H1 (cell line): ENCODE results near the gene NFATC1. TPM values are rescaled to one million over a fixed set of nuclear protein-coding genes. Genes with fewer than 3 reads are reported as not detected.

Experiments used
- CTCF ChIA-PET: fragments of 300-600 bp; sonication (Branson Sonifier 250); formaldehyde crosslinking; loops from one replicate; lab custom pipeline; 2021; ENCODE audit not compliant: partially characterized antibody; lab: Charles Lee
- POLR2A ChIA-PET: fragments of 300-600 bp; sonication (Branson Sonifier 250); formaldehyde crosslinking; loops from one replicate; lab custom pipeline; 2021; ENCODE audit warnings: inconsistent platforms; ENCODE audit not compliant: partially characterized antibody; lab: Charles Lee
- DNase-seq, 2 experiments: peaks; one replicate each; pipeline versions ENCODE4 v3.0.0 to v3.0.0-alpha.2; 2010 to 2022; ENCODE audit warnings: low spot score in 2 of 2, low read depth in 1 of 2, mixed read lengths in 1 of 2
- FAIRE-seq: peaks from 2 replicates; lab custom pipeline; 2011; peaks lifted over from hg19 to GRCh38; lab: Jason Lieb, UNC
- H2AFZ ChIP-seq: 2 replicates; pipeline ENCODE4 v1.8.1; 2012; ENCODE audit warnings: low read length, inconsistent platforms
- H2AK5ac ChIP-seq: 2 replicates; pipeline ENCODE4 v1.6.1; 2013; ENCODE audit warnings: low read depth, low read length
- H2BK120ac ChIP-seq: replicated peaks from 2 replicates; pipeline ENCODE3; 2013; ENCODE audit warnings: low read depth, low read length, inconsistent platforms
- H2BK12ac ChIP-seq: 2 replicates; pipeline ENCODE4 v1.6.1; 2013; ENCODE audit warnings: low read depth, low read length
- H2BK15ac ChIP-seq: 2 replicates; pipeline ENCODE4 v1.6.1; 2013; ENCODE audit warnings: low read length
- H2BK20ac ChIP-seq: 2 replicates; pipeline ENCODE4 v1.6.1; 2013; ENCODE audit warnings: low read length
- H2BK5ac ChIP-seq: 2 replicates; pipeline ENCODE4 v1.6.1; 2013; ENCODE audit warnings: low read depth, low read length
- H3K14ac ChIP-seq: 2 replicates; pipeline ENCODE4 v1.6.1; 2013; ENCODE audit warnings: inconsistent platforms; ENCODE audit not compliant: insufficient read length
- H3K18ac ChIP-seq: 2 replicates; pipeline ENCODE4 v1.6.1; 2013; ENCODE audit warnings: low read length; ENCODE audit errors: extremely low read depth
- H3K23ac ChIP-seq: 2 replicates; pipeline ENCODE4 v1.6.1; 2013; ENCODE audit warnings: inconsistent platforms; ENCODE audit not compliant: insufficient read length
- H3K23me2 ChIP-seq: 2 replicates; pipeline ENCODE4 v1.6.1; 2013; ENCODE audit warnings: low read depth, low read length
- H3K27ac ChIP-seq: 2 replicates; pipeline ENCODE4 v1.6.1; 2011; ENCODE audit warnings: low read depth, low read length, inconsistent platforms
- H3K27me3 ChIP-seq, 4 experiments: replicated peaks in 1 of 4; 1 replicate in 1 of 4; 2 replicates in 3 of 4; pipeline versions ENCODE4 v1.6.1 to v1.8.1; 2011 to 2013; ENCODE audit warnings: low read length in 3 of 4, mild to moderate bottlenecking in 3 of 4, inconsistent platforms in 2 of 4, mixed read lengths in 2 of 4, moderate library complexity in 1 of 4; ENCODE audit not compliant: control insufficient read depth in 3 of 4, insufficient read depth in 3 of 4; ENCODE audit errors: extremely low read depth in 1 of 4
- H3K36me3 ChIP-seq, 4 experiments: 2 replicates each; pipeline versions ENCODE4 v1.6.1 to v1.8.1; 2011 to 2013; ENCODE audit warnings: mild to moderate bottlenecking in 4 of 4, low read length in 3 of 4, moderate library complexity in 2 of 4, control low read depth in 1 of 4, inconsistent platforms in 1 of 4; ENCODE audit not compliant: insufficient read depth in 4 of 4, control insufficient read depth in 2 of 4
- H3K4ac ChIP-seq: replicated peaks from 2 replicates; pipeline ENCODE3; 2013; ENCODE audit warnings: low read length, low read depth, mixed read lengths, inconsistent platforms; ENCODE audit not compliant: insufficient read length
- H3K4me1 ChIP-seq, 4 experiments: replicated peaks in 1 of 4; 1 replicate in 1 of 4; 2 replicates in 3 of 4; pipeline versions ENCODE4 v1.6.1 to v1.8.1; 2011 to 2013; ENCODE audit warnings: low read length in 3 of 4, inconsistent platforms in 2 of 4, mixed read lengths in 1 of 4; ENCODE audit not compliant: insufficient read depth in 4 of 4, control insufficient read depth in 3 of 4
- H3K4me2 ChIP-seq, 2 experiments: 2 replicates each; pipeline versions ENCODE4 v1.6.1 to v1.8.1; 2011 to 2013; ENCODE audit warnings: low read depth in 2 of 2, low read length in 2 of 2, control low read depth in 1 of 2, inconsistent platforms in 1 of 2, mild to moderate bottlenecking in 1 of 2; ENCODE audit not compliant: insufficient read depth in 1 of 2
- H3K4me3 ChIP-seq, 4 experiments: fragments of 200-600, 300-600 bp in 1 of 4; sonication (generic), shearing (Covaris generic), sonication (Bioruptor Twin) in 1 of 4; 2 replicates each; pipeline versions ENCODE4 v1.5.1 to v1.8.1; 2011 to 2016; ENCODE audit warnings: low read length in 4 of 4, low read depth in 3 of 4, control low read depth in 2 of 4, inconsistent platforms in 2 of 4, mild to moderate bottlenecking in 2 of 4, mixed read lengths in 1 of 4, moderate library complexity in 1 of 4; ENCODE audit not compliant: insufficient read depth in 2 of 4; ENCODE audit errors: extremely low read depth in 1 of 4
- H3K56ac ChIP-seq: replicated peaks from 2 replicates; pipeline ENCODE3; 2013; ENCODE audit warnings: low read depth, mild to moderate bottlenecking, mixed read lengths, low read length, inconsistent platforms; ENCODE audit not compliant: insufficient read length
- H3K79me1 ChIP-seq: 2 replicates; pipeline ENCODE4 v1.6.1; 2013; ENCODE audit warnings: low read depth, low read length, control low read depth
- H3K79me2 ChIP-seq, 2 experiments: 2 replicates each; pipeline versions ENCODE4 v1.6.1 to v1.8.1; 2012 to 2013; ENCODE audit warnings: low read length in 2 of 2, mild to moderate bottlenecking in 2 of 2, inconsistent platforms in 1 of 2; ENCODE audit not compliant: insufficient read depth in 2 of 2, control insufficient read depth in 1 of 2
- H3K9ac ChIP-seq, 4 experiments: replicated peaks in 1 of 4; 1 replicate in 1 of 4; 2 replicates in 3 of 4; pipeline versions ENCODE4 v1.6.1 to v1.8.1; 2011 to 2013; ENCODE audit warnings: low read depth in 3 of 4, low read length in 3 of 4, control low read depth in 2 of 4, mild to moderate bottlenecking in 2 of 4, moderate library complexity in 2 of 4, inconsistent platforms in 1 of 4; ENCODE audit errors: extremely low read depth in 1 of 4
- H3K9me3 ChIP-seq, 2 experiments: 2 replicates each; pipeline versions ENCODE4 v1.6.1 to v1.8.1; 2012 to 2013; ENCODE audit warnings: mild to moderate bottlenecking in 2 of 2, moderate library complexity in 2 of 2, control low read depth in 1 of 2, inconsistent platforms in 1 of 2, low read depth in 1 of 2, low read length in 1 of 2, mixed read lengths in 1 of 2; ENCODE audit not compliant: insufficient read depth in 2 of 2
- H4K20me1 ChIP-seq, 2 experiments: replicated peaks in 1 of 2; 2 replicates each; pipeline versions ENCODE3 to v1.8.1; 2011 to 2013; ENCODE audit warnings: inconsistent platforms in 2 of 2, low read length in 2 of 2, mild to moderate bottlenecking in 1 of 2; ENCODE audit not compliant: insufficient read depth in 2 of 2, control insufficient read depth in 1 of 2
- H4K5ac ChIP-seq: 2 replicates; pipeline ENCODE4 v1.6.1; 2013; ENCODE audit warnings: low read length, low read depth, mixed read lengths, inconsistent platforms; ENCODE audit not compliant: insufficient read length
- H4K8ac ChIP-seq: 2 replicates; pipeline ENCODE4 v1.8.0; 2013; ENCODE audit warnings: mild to moderate bottlenecking, moderate library complexity, low read length, inconsistent platforms; ENCODE audit not compliant: insufficient read depth; ENCODE audit errors: extremely low read depth
- H4K91ac ChIP-seq: replicated peaks from 2 replicates; pipeline ENCODE3; 2013; ENCODE audit warnings: low read length, mixed read lengths, inconsistent platforms; ENCODE audit not compliant: insufficient read length
- CHD2 ChIP-seq: IDR thresholded peaks from 2 replicates; pipeline ENCODE4 v1.6.1; 2012; ENCODE audit warnings: low read length, improper control_type of control experiment
- EP300 ChIP-seq, 2 experiments: IDR thresholded peaks; 1 replicate in 1 of 2; 2 replicates in 1 of 2; pipeline ENCODE4 v1.6.1; 2011 to 2012; ENCODE audit warnings: low read depth in 2 of 2, low read length in 2 of 2, mild to moderate bottlenecking in 2 of 2, borderline replicate concordance in 1 of 2, inconsistent platforms in 1 of 2, moderate library complexity in 1 of 2
- GABPA ChIP-seq: IDR thresholded peaks from 2 replicates; pipeline ENCODE4 v1.6.1; 2011; ENCODE audit warnings: mild to moderate bottlenecking, low read length, moderate library complexity, borderline replicate concordance; ENCODE audit not compliant: insufficient read depth
- POU5F1 ChIP-seq: IDR thresholded peaks from 2 replicates; pipeline ENCODE4 v1.6.1; 2011; ENCODE audit warnings: low read depth, mild to moderate bottlenecking, low read length, moderate library complexity
- SAP30 ChIP-seq: fragments of 300-600 bp; sonication (generic); IDR thresholded peaks from 2 replicates; pipeline ENCODE4 v1.7.1; 2012; ENCODE audit warnings: low read length, moderate library complexity, mild to moderate bottlenecking, inconsistent platforms; ENCODE audit not compliant: insufficient read depth, insufficient replicate concordance
- SP4 ChIP-seq: IDR thresholded peaks from 2 replicates; pipeline ENCODE4 v1.6.1; 2012; ENCODE audit warnings: low read length, inconsistent platforms
- TEAD4 ChIP-seq: IDR thresholded peaks from 2 replicates; pipeline ENCODE4 v1.6.1; 2012; ENCODE audit warnings: low read depth, low read length, inconsistent platforms, mixed read lengths
- WGBS, 2 experiments: shearing (Covaris generic) in 1 of 2; methylation state at CpG; one replicate each; pipeline versions ENCODE4 v1.1.6 to v1.1.7; 2013 to 2015; ENCODE audit warnings: low lambda C conversion rate in 2 of 2, mixed read lengths in 2 of 2, inconsistent platforms in 1 of 2, low coverage in 1 of 2, missing lambda C conversion rate in 1 of 2; ENCODE audit not compliant: insufficient replicate concordance in 2 of 2, insufficient coverage in 1 of 2, insufficient read length in 1 of 2; ENCODE audit errors: extremely low coverage in 1 of 2, missing lambda C conversion rate in 1 of 2; 5-methylcytosine and 5-hydroxymethylcytosine counted together
- polyA plus RNA-seq, 7 experiments: library from polyadenylated mRNA; depleted of rRNA in 3 of 7; stranded (reverse) in 5 of 7; unstranded in 2 of 7; fragments of >200 nt in 5 of 7; fragments of 200-250 nt in 2 of 7; gene quantifications; 1 replicate in 5 of 7; 2 replicates in 1 of 7; 4 replicates in 1 of 7; pipeline versions ENCODE4 v1.2.1 to v1.2.3, GENCODE V29; 2011 to 2013; ENCODE audit warnings: missing spikeins in 2 of 7, mixed read lengths in 2 of 7
- total RNA-seq: library from RNA; stranded (reverse); fragmentation: NEBNext Ultra II Directional; extraction: Animal tissue kit (Norgen Biotek cat#: 25700); gene quantifications from 2 replicates; pipeline ENCODE4 v1.2.1, GENCODE V29; 2021
- TF ChIP-seq, protein P1 (sequence below): IDR thresholded peaks from 2 replicates; pipeline ENCODE4 v1.6.1; 2012; ENCODE audit warnings: low read length, inconsistent platforms
- TF ChIP-seq, protein P2 (sequence below): IDR thresholded peaks from 2 replicates; pipeline ENCODE4 v1.6.1; 2011; ENCODE audit warnings: low read depth, mild to moderate bottlenecking, low read length; ENCODE audit not compliant: insufficient read depth
- TF ChIP-seq, protein P3 (sequence below): IDR thresholded peaks from 2 replicates; pipeline ENCODE4 v1.6.1; 2011; ENCODE audit warnings: low read length, improper control_type of control experiment

The NFATC1 gene
- total and polyA plus RNA-seq, 2 of the 8 experiments (the other 6 are each of a cell fraction or from before 2014, with no cell fraction given), result 2.0 to 6.6 TPM

DNA sequence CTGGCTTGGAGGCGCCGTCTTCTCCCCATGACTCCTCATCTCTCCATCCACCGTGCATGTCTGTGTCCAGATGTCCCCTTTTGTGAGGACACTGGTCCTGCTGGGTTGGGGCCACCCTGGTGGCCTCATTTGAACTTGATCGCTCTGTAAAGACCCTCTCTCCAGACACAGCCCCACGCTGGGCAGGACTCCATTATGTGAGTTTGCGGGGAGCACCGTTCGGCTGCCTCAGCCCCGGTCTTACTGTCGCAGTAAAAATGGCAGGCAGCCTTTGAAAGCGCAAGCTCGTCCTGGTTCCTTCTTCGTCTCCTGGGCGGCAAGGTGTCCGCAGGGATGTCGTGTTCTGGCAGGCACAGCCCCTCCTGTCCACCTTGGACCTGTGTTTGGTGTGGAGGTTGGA is 17.7 kb downstream of the NFATC1 start:
- CTCF ChIA-PET, result interaction anchor here (1.3 to 1.8 kb wide), 3 partner anchors 14 to 82 kb away, joined by 3 to 7 read pairs (median 4); no protein-coding TSS in a partner anchor
- no peak for FAIRE-seq
- TF ChIP-seq, protein P1, sequence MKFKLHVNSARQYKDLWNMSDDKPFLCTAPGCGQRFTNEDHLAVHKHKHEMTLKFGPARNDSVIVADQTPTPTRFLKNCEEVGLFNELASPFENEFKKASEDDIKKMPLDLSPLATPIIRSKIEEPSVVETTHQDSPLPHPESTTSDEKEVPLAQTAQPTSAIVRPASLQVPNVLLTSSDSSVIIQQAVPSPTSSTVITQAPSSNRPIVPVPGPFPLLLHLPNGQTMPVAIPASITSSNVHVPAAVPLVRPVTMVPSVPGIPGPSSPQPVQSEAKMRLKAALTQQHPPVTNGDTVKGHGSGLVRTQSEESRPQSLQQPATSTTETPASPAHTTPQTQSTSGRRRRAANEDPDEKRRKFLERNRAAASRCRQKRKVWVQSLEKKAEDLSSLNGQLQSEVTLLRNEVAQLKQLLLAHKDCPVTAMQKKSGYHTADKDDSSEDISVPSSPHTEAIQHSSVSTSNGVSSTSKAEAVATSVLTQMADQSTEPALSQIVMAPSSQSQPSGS, result no peak
- TF ChIP-seq TEAD4, result no peak
- no peak for TF ChIP-seq SP4
- no peak for TF ChIP-seq SAP30
- TF ChIP-seq, protein P2, sequence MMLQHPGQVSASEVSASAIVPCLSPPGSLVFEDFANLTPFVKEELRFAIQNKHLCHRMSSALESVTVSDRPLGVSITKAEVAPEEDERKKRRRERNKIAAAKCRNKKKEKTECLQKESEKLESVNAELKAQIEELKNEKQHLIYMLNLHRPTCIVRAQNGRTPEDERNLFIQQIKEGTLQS, result no peak
- TF ChIP-seq CHD2, result no peak
- TF ChIP-seq, protein P3, sequence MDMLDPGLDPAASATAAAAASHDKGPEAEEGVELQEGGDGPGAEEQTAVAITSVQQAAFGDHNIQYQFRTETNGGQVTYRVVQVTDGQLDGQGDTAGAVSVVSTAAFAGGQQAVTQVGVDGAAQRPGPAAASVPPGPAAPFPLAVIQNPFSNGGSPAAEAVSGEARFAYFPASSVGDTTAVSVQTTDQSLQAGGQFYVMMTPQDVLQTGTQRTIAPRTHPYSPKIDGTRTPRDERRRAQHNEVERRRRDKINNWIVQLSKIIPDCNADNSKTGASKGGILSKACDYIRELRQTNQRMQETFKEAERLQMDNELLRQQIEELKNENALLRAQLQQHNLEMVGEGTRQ, result no peak
- no peak for TF ChIP-seq EP300 (IDR thresholded peaks at IDR 0.05; ENCODE audit: borderline replicate concordance in 1 of 2, low read depth in 2 of 2, low read length in 2 of 2)
- no peak for TF ChIP-seq GABPA
- no peak for TF ChIP-seq POU5F1

More for the DNA sequence above, 17.7 kb downstream of the NFATC1 start:
- Histone ChIP-seq H4K8ac (no peak overlapping the region), H2BK120ac (no peak overlapping the region), H3K23ac (no peak overlapping the region), H3K9me3 (no peaks in the 10 kb centered on the region; a peak in 1 of 4 replicates), H2BK5ac (no peak overlapping the region), H3K9ac (no peak overlapping the region), H3K4me1 (peaks cover 0 to 4% (median 0%) of the 10 kb centered on the region in 4 experiments; a peak in 1 of 7 replicates), H4K20me1 (peaks cover 0 to 5% of the 10 kb centered on the region in 2 experiments), H3K27me3 (peaks cover 0 to 2% (median 0%) of the 10 kb centered on the region in 4 experiments; a peak in 1 of 7 replicates), H4K91ac (no peak overlapping the region), H4K5ac (no peak overlapping the region), H2BK12ac (no peak overlapping the region), H2BK15ac (no peak overlapping the region), H3K79me1 (0 out of 2 replicates have a peak, but pooled peaks cover 2% of the 10 kb centered on the region), H3K23me2 (peaks cover 10% of the 10 kb centered on the region; the same call in 1 of the 2 replicates), H2AFZ (no peak overlapping the region), H3K18ac (no peak overlapping the region), H3K79me2 (no peaks in the 10 kb centered on the region), H3K14ac (no peak overlapping the region), H2BK20ac (no peak overlapping the region), H2AK5ac (no peak overlapping the region), H3K36me3 (peaks cover 0 to 5% (median 0%) of the 10 kb centered on the region in 4 experiments; a peak in 1 of 8 replicates), H3K4me2 (no peak overlapping the region), H3K56ac (no peak overlapping the region), H3K4ac (no peak overlapping the region), H3K27ac (no peak overlapping the region), H3K4me3 (no peak overlapping the region)
- 91% methylated on average over 12 of the region's 16 CpGs; no CpG with 5 or more reads in 1 of the 2 experiments for WGBS, 2 experiments
- POLR2A ChIA-PET, result no interaction called here
- no peak for DNase-seq
